NB4 (cell line): ENCODE data around the gene TERT.

Experiments
- DNase-seq: peaks from one replicate; pipeline ENCODE4 v3.0.0; 2010; ENCODE audit warnings: low read depth
- H3K4me3 ChIP-seq: one replicate; pipeline ENCODE4 v1.5.1; 2011; ENCODE audit warnings: mild to moderate bottlenecking, low read depth, low read length, moderate library complexity
- CTCF ChIP-seq: IDR thresholded peaks from one replicate; pipeline ENCODE4 v1.5.1; 2012; ENCODE audit warnings: low read depth, low read length
- MAX ChIP-seq: IDR thresholded peaks from 2 replicates; pipeline ENCODE4 v1.6.1; 2011; ENCODE audit warnings: low read depth, low read length
- MYC ChIP-seq: IDR thresholded peaks from 2 replicates; pipeline ENCODE4 v1.6.1; 2011; ENCODE audit warnings: low read depth, low read length
- POLR2A ChIP-seq: IDR thresholded peaks from 2 replicates; pipeline ENCODE4 v1.6.1; 2011; ENCODE audit warnings: mild to moderate bottlenecking; ENCODE audit not compliant: insufficient read length; ENCODE audit errors: extremely low read depth

Gene TERT

GRCh38 chr5:1247811-1248210, 47.1 kb downstream of the TERT start:
- no peak for TF ChIP-seq POLR2A
- H3K4me3 ChIP-seq, result no peak overlapping the region
- DNase-seq, result no peak

GRCh38 chr5:1246711-1247431, 48.0 kb downstream of the TERT start:
- DNase-seq, result peak; percentile 51
- no peak for TF ChIP-seq CTCF
- TF ChIP-seq MAX, result peak; percentile 84
- TF ChIP-seq POLR2A, result no peak
- peak; percentile 72 for TF ChIP-seq MYC
- no peak overlapping the region for H3K4me3 ChIP-seq

GRCh38 chr5:1245905-1246576, 48.8 kb downstream of the TERT start:
- TF ChIP-seq MAX, result no peak
- TF ChIP-seq MYC, result no peak
- TF ChIP-seq CTCF, result no peak
- TF ChIP-seq POLR2A, result no peak
- no peak overlapping the region for H3K4me3 ChIP-seq
- no peak for DNase-seq

GRCh38 chr5:1244976-1245375, 49.9 kb downstream of the TERT start:
- DNase-seq, result peak; percentile 39
- TF ChIP-seq POLR2A (no peak), CTCF (peak; percentile 41)
- H3K4me3 ChIP-seq, result no peak overlapping the region

- no peak overlapping the region for H3K4me3 ChIP-seq
- no peak for TF ChIP-seq MYC
- TF ChIP-seq CTCF, result no peak
- no peak for TF ChIP-seq MAX
- no peak for TF ChIP-seq POLR2A
- DNase-seq, result no peak
Measured at GRCh38 chr5:1244255-1244654, 50.6 kb downstream of the TERT start.

- no peak for DNase-seq
- TF ChIP-seq CTCF, result no peak
- no peak for TF ChIP-seq MAX
- no peak overlapping the region for H3K4me3 ChIP-seq
Measured at GRCh38 chr5:1243487-1244130, 51.3 kb downstream of the TERT start.
